Body of pancreas (tissue), 4 donors: ENCODE measurements around the gene UXS1. TPM values are rescaled to one million over a fixed set of nuclear protein-coding genes. Genes with fewer than 3 reads are reported as not detected.

ENCODE experiments used
- ATAC-seq: fragments of 150-250 bp; one replicate; pipeline ENCODE4 v1.9.1; 2016
- DNase-seq, 4 donors: peaks; one replicate each; pipeline ENCODE4 v3.0.0-alpha.2; 2019
- H3K27ac ChIP-seq, 4 donors: fragments of 200-600 bp; sonication (generic); 1 replicate in 3 of 4; 2 replicates in 1 of 4; pipeline versions ENCODE4 v1.5.1 to v1.6.1; 2016 to 2019; ENCODE audit warnings: mild to moderate bottlenecking in 1 of 4, mixed read lengths in 1 of 4, moderate library complexity in 1 of 4
- H3K27me3 ChIP-seq, 2 donors: fragments of 200-600 bp; sonication (generic); one replicate each; pipeline ENCODE4 v1.6.0; 2016; ENCODE audit warnings: mild to moderate bottlenecking in 1 of 2
- H3K36me3 ChIP-seq, 2 donors: fragments of 200-600 bp; sonication (generic); replicated peaks in 1 of 2; 2 replicates each; pipeline ENCODE4 v1.5.1; 2016; ENCODE audit warnings: low read depth in 2 of 2; ENCODE audit not compliant: insufficient read depth in 1 of 2
- H3K4me1 ChIP-seq: fragments of 200-600 bp; sonication (generic); one replicate; pipeline ENCODE4 v1.6.0; 2016
- H3K4me3 ChIP-seq, 2 donors: fragments of 200-600 bp; sonication (generic); 1 replicate in 1 of 2; 2 replicates in 1 of 2; pipeline ENCODE4 v1.5.1; 2016 to 2019
- H3K9me3 ChIP-seq, 3 donors: fragments of 200-600 bp; sonication (generic); 1 replicate in 2 of 3; 2 replicates in 1 of 3; pipeline ENCODE4 v1.5.1; 2016
- POLR2A ChIP-seq, 3 donors: fragments of 450-650 bp; IDR thresholded peaks; one replicate each; pipeline ENCODE4 v1.6.1; 2016; ENCODE audit warnings: antibody characterized with exemption in 3 of 3, mild to moderate bottlenecking in 2 of 3
- WGBS, 2 donors: methylation state at CpG; one replicate each; pipeline ENCODE4 v1.1.5; 2017; 5-methylcytosine and 5-hydroxymethylcytosine counted together
- intact Hi-C: fragments of 100-400 bp; cut with DNase I; formaldehyde crosslinking; loops from one replicate; pipeline ENCODE4 v1.15.1; 2023
- total RNA-seq, 2 donors: library from RNA; depleted of rRNA; stranded (reverse); fragments of >200 nt; gene quantifications; one replicate each; pipeline ENCODE4 v1.1.0, GENCODE V29; 2016
- TF ChIP-seq, protein P1 (sequence below), 7 experiments: fragments of 450-650 bp in 4 of 7; fragments of 200-600 bp in 3 of 7; sonication (generic) in 3 of 7; IDR thresholded peaks; one replicate each; pipeline ENCODE4 v1.5.1; 2016 to 2019; ENCODE audit warnings: antibody characterized with exemption in 7 of 7

Gene UXS1
- total RNA-seq, 2 donors from 2014 or later: 15.8 to 33.6 TPM

- intact Hi-C loops: no loop called here
- DNase-seq (no peak), ATAC-seq (no peak)
Observed at GRCh38 chr2:106180602-106181001, 13.5 kb downstream of the UXS1 start.

GRCh38 chr2:106178716-106179115 lies 15.4 kb downstream of the UXS1 start:
- Histone ChIP-seq H3K27me3 (no peaks in the 10 kb centered on the region), H3K4me3 (no peak overlapping the region), H3K9me3 (no peaks in the 10 kb centered on the region), H3K4me1 (no peaks in the 10 kb centered on the region), H3K27ac (no peak overlapping the region), H3K36me3 (no peaks in the 10 kb centered on the region)
- TF ChIP-seq POLR2A (IDR thresholded peaks at IDR 0.05): no peak
- TF ChIP-seq, protein P1, sequence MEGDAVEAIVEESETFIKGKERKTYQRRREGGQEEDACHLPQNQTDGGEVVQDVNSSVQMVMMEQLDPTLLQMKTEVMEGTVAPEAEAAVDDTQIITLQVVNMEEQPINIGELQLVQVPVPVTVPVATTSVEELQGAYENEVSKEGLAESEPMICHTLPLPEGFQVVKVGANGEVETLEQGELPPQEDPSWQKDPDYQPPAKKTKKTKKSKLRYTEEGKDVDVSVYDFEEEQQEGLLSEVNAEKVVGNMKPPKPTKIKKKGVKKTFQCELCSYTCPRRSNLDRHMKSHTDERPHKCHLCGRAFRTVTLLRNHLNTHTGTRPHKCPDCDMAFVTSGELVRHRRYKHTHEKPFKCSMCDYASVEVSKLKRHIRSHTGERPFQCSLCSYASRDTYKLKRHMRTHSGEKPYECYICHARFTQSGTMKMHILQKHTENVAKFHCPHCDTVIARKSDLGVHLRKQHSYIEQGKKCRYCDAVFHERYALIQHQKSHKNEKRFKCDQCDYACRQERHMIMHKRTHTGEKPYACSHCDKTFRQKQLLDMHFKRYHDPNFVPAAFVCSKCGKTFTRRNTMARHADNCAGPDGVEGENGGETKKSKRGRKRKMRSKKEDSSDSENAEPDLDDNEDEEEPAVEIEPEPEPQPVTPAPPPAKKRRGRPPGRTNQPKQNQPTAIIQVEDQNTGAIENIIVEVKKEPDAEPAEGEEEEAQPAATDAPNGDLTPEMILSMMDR (IDR thresholded peaks at IDR 0.05): no peak
- 90 to 93% methylated on average over 7 of the region's 7 CpGs for WGBS, 2 donors
- DNase-seq (no peak), ATAC-seq (no peak)
- intact Hi-C loops: no loop called here

More at GRCh38 chr2:106180602-106181001, 13.5 kb downstream of the UXS1 start:
- H3K27me3 ChIP-seq: no peaks in the 10 kb centered on the region
- no peak for TF ChIP-seq POLR2A (IDR thresholded peaks at IDR 0.05)
- TF ChIP-seq, protein P1 (IDR thresholded peaks at IDR 0.05): no peak
- no peak overlapping the region for H3K27ac ChIP-seq
- H3K36me3 ChIP-seq: no peaks in the 10 kb centered on the region
- H3K4me3 ChIP-seq: no peak overlapping the region
- H3K4me1 ChIP-seq: no peaks in the 10 kb centered on the region
- no peaks in the 10 kb centered on the region for H3K9me3 ChIP-seq
- WGBS, 2 donors: 82 to 89% methylated on average over 5 of the region's 5 CpGs

DNA sequence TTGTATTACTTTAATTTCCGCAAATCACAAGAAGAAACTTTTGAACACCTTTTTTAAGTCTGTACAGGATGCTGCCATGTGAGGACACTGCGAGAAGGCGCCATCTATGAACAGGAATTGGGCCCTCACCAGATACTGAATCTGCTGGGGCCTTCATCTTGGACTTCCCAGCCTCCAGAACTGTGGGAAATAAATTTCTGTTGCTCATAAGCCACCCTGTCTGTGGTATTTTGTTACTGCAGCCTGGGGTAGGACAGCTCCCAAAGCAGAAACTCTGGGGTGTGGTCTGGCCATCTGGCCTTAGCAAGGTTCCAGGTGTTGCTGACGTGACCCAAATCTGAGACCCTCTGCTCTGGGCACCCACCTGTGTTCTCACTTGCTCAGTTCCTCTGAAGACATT lies 16.5 kb downstream of the UXS1 start:
- H3K9me3 ChIP-seq: no peaks in the 10 kb centered on the region
- intact Hi-C loops: no loop called here
- H3K27ac ChIP-seq: no peak overlapping the region
- no peak for DNase-seq
- no peaks in the 10 kb centered on the region for H3K36me3 ChIP-seq
- WGBS, 2 donors: 92 to 93% methylated on average over 4 of the region's 4 CpGs
- TF ChIP-seq, protein P1 (IDR thresholded peaks at IDR 0.05): no peak
- no peak for TF ChIP-seq POLR2A (IDR thresholded peaks at IDR 0.05)
- no peak overlapping the region for H3K4me3 ChIP-seq
- ATAC-seq: no peak
- no peaks in the 10 kb centered on the region for H3K4me1 ChIP-seq
- H3K27me3 ChIP-seq: no peaks in the 10 kb centered on the region

- no peak for DNase-seq
- no peaks in the 10 kb centered on the region for H3K36me3 ChIP-seq
- intact Hi-C loops: no loop called here
- TF ChIP-seq POLR2A (IDR thresholded peaks at IDR 0.05): no peak
- TF ChIP-seq, protein P1 (IDR thresholded peaks at IDR 0.05): no peak
- H3K27ac ChIP-seq: no peak overlapping the region
- H3K4me1 ChIP-seq: no peaks in the 10 kb centered on the region
- no peak for ATAC-seq
- no peak overlapping the region for H3K4me3 ChIP-seq
- no peaks in the 10 kb centered on the region for H3K27me3 ChIP-seq
- H3K9me3 ChIP-seq: no peaks in the 10 kb centered on the region
- 91 to 92% methylated on average over 6 to 9 of the region's 9 CpGs for WGBS, 2 donors
Observed at GRCh38 chr2:106176446-106177099, 17.5 kb downstream of the UXS1 start.
